ENCODE data around the gene SLBP. TPM values are rescaled to one million over a fixed set of nuclear protein-coding genes. Genes with fewer than 3 reads are reported as not detected.

The SLBP gene
- total and polyA plus RNA-seq, 2 of the 8 experiments (the other 6 are each of a cell fraction or from before 2014, with no cell fraction given): 44.1 to 49.0 TPM

GRCh38 chr4:1652088-1652487 lies 60.0 kb downstream of the SLBP start:
- 92 to 100% methylated on average over 3 to 13 of the region's 13 CpGs for WGBS, 2 experiments (ENCODE audit: extremely low coverage in 1 of 2, insufficient coverage in 1 of 2, insufficient read length in 1 of 2, insufficient replicate concordance in 2 of 2, low coverage in 1 of 2, low lambda C conversion rate in 2 of 2, missing lambda C conversion rate in 1 of 2)
- no peak for TF ChIP-seq TCF12 (IDR thresholded peaks at IDR 0.05; ENCODE audit: low read depth, low read length)

More at GRCh38 chr4:1652088-1652487, 60.0 kb downstream of the SLBP start:
- no peak overlapping the region; the same call in 1 of the 2 replicates for H2BK15ac ChIP-seq (ENCODE audit: low read length)
- no peak overlapping the region for H2BK120ac ChIP-seq (replicated peaks; ENCODE audit: low read depth, low read length)
- H4K8ac ChIP-seq (ENCODE audit: extremely low read depth, insufficient read depth, low read length): peak overlapping the region; percentile 72; the same call in 1 of the 2 replicates
- peak overlapping the region; percentile 88 for H4K91ac ChIP-seq (replicated peaks; ENCODE audit: insufficient read length, low read length)
- no peak overlapping the region for H3K18ac ChIP-seq (ENCODE audit: extremely low read depth, low read length)
- no peaks in the 10 kb centered on the region for H3K27me3 ChIP-seq (replicated peaks in 1 of 4; ENCODE audit: control insufficient read depth in 3 of 4, extremely low read depth in 1 of 4, insufficient read depth in 3 of 4, low read length in 3 of 4)
- DNase-seq (ENCODE audit: low read depth in 1 of 2, low spot score in 2 of 2) (no peak), FAIRE-seq (no peak)
- H2BK12ac ChIP-seq (ENCODE audit: low read depth, low read length): 0 out of 2 replicates have a peak overlapping the region, but pooled peaks have one; percentile 2
- H2AK5ac ChIP-seq (ENCODE audit: low read depth, low read length): no peak overlapping the region; the same call in 1 of the 2 replicates
- no peaks in the 10 kb centered on the region for H3K79me2 ChIP-seq (ENCODE audit: control insufficient read depth in 1 of 2, insufficient read depth in 2 of 2, low read length in 2 of 2)
- H2BK5ac ChIP-seq (ENCODE audit: low read depth, low read length): peak overlapping the region; percentile 48; the same call in 1 of the 2 replicates
- no peak overlapping the region for H3K4ac ChIP-seq (replicated peaks; ENCODE audit: insufficient read length, low read depth, low read length)
- peaks cover 0 to 12% of the 10 kb centered on the region in 2 experiments for H4K20me1 ChIP-seq (replicated peaks in 1 of 2; ENCODE audit: control insufficient read depth in 1 of 2, insufficient read depth in 2 of 2, low read length in 2 of 2)
- no peak overlapping the region for H4K5ac ChIP-seq (ENCODE audit: insufficient read length, low read depth, low read length)
- peaks cover 0 to 2% of the 10 kb centered on the region in 2 experiments; a peak in 1 of 4 replicates for H3K9me3 ChIP-seq (ENCODE audit: insufficient read depth in 2 of 2, low read depth in 1 of 2, low read length in 1 of 2)
- no peak overlapping the region for H3K4me2 ChIP-seq (ENCODE audit: insufficient read depth in 1 of 2, low read depth in 2 of 2, low read length in 2 of 2)
- no peak overlapping the region for H3K14ac ChIP-seq (ENCODE audit: insufficient read length)
- peak overlapping the region in 1 of 4 experiments; percentile 22; a peak in 1 of 7 replicates for H3K9ac ChIP-seq (replicated peaks in 1 of 4; ENCODE audit: extremely low read depth in 1 of 4, low read depth in 3 of 4, low read length in 3 of 4)
- no peak overlapping the region for H3K27ac ChIP-seq (ENCODE audit: low read depth, low read length)
- no peak overlapping the region for H3K23ac ChIP-seq (ENCODE audit: insufficient read length)
- no peaks in the 10 kb centered on the region; a peak in 1 of 8 replicates for H3K36me3 ChIP-seq (ENCODE audit: control insufficient read depth in 2 of 4, insufficient read depth in 4 of 4, low read length in 3 of 4)
- H3K4me3 ChIP-seq (ENCODE audit: extremely low read depth in 1 of 4, insufficient read depth in 2 of 4, low read depth in 3 of 4, low read length in 4 of 4): no peak overlapping the region
- ChIA-PET POLR2A (ENCODE audit: partially characterized antibody) (no interaction called here), CTCF (ENCODE audit: partially characterized antibody) (interaction anchor here (1.0 kb wide), 1 partner anchor 21 kb away, joined by 3 read pairs; no protein-coding TSS in a partner anchor)
- H2BK20ac ChIP-seq (ENCODE audit: low read length): no peak overlapping the region
- H3K79me1 ChIP-seq (ENCODE audit: low read depth, low read length): no peaks in the 10 kb centered on the region
- no peaks in the 10 kb centered on the region for H3K4me1 ChIP-seq (replicated peaks in 1 of 4; ENCODE audit: control insufficient read depth in 3 of 4, insufficient read depth in 4 of 4, low read length in 3 of 4)
- peaks cover 13% of the 10 kb centered on the region; the same call in 1 of the 2 replicates for H3K23me2 ChIP-seq (ENCODE audit: low read depth, low read length)
- no peak overlapping the region for H2AFZ ChIP-seq (ENCODE audit: low read length)
- peak overlapping the region; percentile 100 for H3K56ac ChIP-seq (replicated peaks; ENCODE audit: insufficient read length, low read depth, low read length)

Data from H1 (cell line).